Measurements from ENCODE around the gene KCTD14.
"Not testable (repeated sequence)": the region's sequence is repeated elsewhere in the genome, so short reads cannot be mapped to it uniquely, and the experiment has no call there.

Gene KCTD14

GRCh38 chr11:78022397-78023396, at the start of gene KCTD14:
TSS of gene KCTD14 (minus strand) at chr11:78023276. CDS start at chr11:78023249, 27 bp downstream.
- DNase-seq = no peak

- DNase-seq = no peak
Observed at GRCh38 chr11:78072455-78072854, 49.4 kb upstream of the KCTD14 start.

GRCh38 chr11:78071717-78072116, 48.6 kb upstream of the KCTD14 start:
- DNase-seq = no peak

- DNase-seq = no peak
Observed at GRCh38 chr11:78070621-78071020, 47.5 kb upstream of the KCTD14 start.

- DNase-seq = no peak
Observed at GRCh38 chr11:78069465-78069864, 46.4 kb upstream of the KCTD14 start.

GRCh38 chr11:78067704-78068103, 44.6 kb upstream of the KCTD14 start:
- no peak for DNase-seq

GRCh38 chr11:78066471-78066870, 43.4 kb upstream of the KCTD14 start:
- DNase-seq = no peak

- no peak for DNase-seq
Observed at GRCh38 chr11:78065203-78065602, 42.1 kb upstream of the KCTD14 start.

- DNase-seq = no peak
Observed at GRCh38 chr11:78063440-78064181, 40.5 kb upstream of the KCTD14 start, which contains the start of gene THRSP. TSS of gene THRSP (plus strand) at chr11:78063861. CDS start at chr11:78063882, 21 bp downstream.

- no peak for DNase-seq
Observed at GRCh38 chr11:78062671-78063070, 39.6 kb upstream of the KCTD14 start.

GRCh38 chr11:78061921-78062311, 38.8 kb upstream of the KCTD14 start:
- no peak for DNase-seq

- DNase-seq = no peak
Observed at GRCh38 chr11:78061088-78061920, 38.2 kb upstream of the KCTD14 start.

GRCh38 chr11:78060533-78060932, 37.5 kb upstream of the KCTD14 start:
- DNase-seq = no peak

GRCh38 chr11:78059749-78060328, 36.8 kb upstream of the KCTD14 start:
- DNase-seq = not testable (repeated sequence)

GRCh38 chr11:78057462-78058055, 34.5 kb upstream of the KCTD14 start:
- no peak for DNase-seq

- DNase-seq = no peak
Observed at GRCh38 chr11:78056093-78056492, 33.0 kb upstream of the KCTD14 start.

GRCh38 chr11:78054971-78055370, 31.9 kb upstream of the KCTD14 start:
- DNase-seq = no peak

- DNase-seq = no peak
Observed at GRCh38 chr11:78050964-78051831, 28.1 kb upstream of the KCTD14 start.

- no peak for DNase-seq
Observed at GRCh38 chr11:78049348-78049747, 26.3 kb upstream of the KCTD14 start.

GRCh38 chr11:78048561-78048960, 25.5 kb upstream of the KCTD14 start:
- DNase-seq = no peak

GRCh38 chr11:78046486-78046854, 23.4 kb upstream of the KCTD14 start:
- DNase-seq = no peak

Measured in activated CD4-positive, CD25-positive, alpha-beta regulatory T cell (primary cell).